K562 (cell line): ENCODE data around the gene AGAP3. TPM values are rescaled to one million over a fixed set of nuclear protein-coding genes. Genes with fewer than 3 reads are reported as not detected.

ENCODE experiments used
- ATAC-seq: fragments of 200-7000 bp; cut with Tn5 transposase; 3 replicates; pipeline ENCODE4 v1.9.1; 2020; ENCODE audit warnings: moderate library complexity
- BruUV-seq: library from RNA; stranded (reverse); fragments of 400-500 nt; replicated peaks from 2 replicates; lab custom pipeline; 2021; lab: Mats Ljungman, UMichigan
- CTCF ChIA-PET: fragments of 300-600 bp; formaldehyde crosslinking; extraction: SDS; loops from one replicate; lab custom pipeline; 2021; ENCODE audit warnings: low intra/inter-chr PET ratio; lab: Yijun Ruan, JAX
- POLR2A ChIA-PET: fragments of 300-600, 350-650 bp; sonication (Branson Sonifier 250); formaldehyde crosslinking; extraction: SDS; loops from one replicate; lab custom pipeline; 2021; ENCODE audit warnings: antibody characterized with exemption, inconsistent platforms; lab: Yijun Ruan, JAX
- DNase-seq, 4 experiments: peaks; one replicate each; pipeline versions ENCODE4 v3.0.0 to v3.0.0-alpha.2; 2011 to 2018; ENCODE audit warnings: low spot score in 3 of 4, mixed read lengths in 3 of 4; ENCODE audit errors: extremely low read depth in 1 of 4
- FAIRE-seq: peaks from 2 replicates; lab custom pipeline; 2011; peaks lifted over from hg19 to GRCh38; lab: Jason Lieb, UNC
- H2AFZ ChIP-seq: 2 replicates; pipeline ENCODE4 v1.6.0; 2011; ENCODE audit warnings: low read depth, low read length, control low read depth, inconsistent platforms
- H3K27ac ChIP-seq: fragments of 200-600 bp; 3 replicates; pipeline ENCODE4 v1.8.0; 2011; ENCODE audit warnings: low read depth, mild to moderate bottlenecking, control low read depth, inconsistent platforms, low read length, moderate library complexity, mixed read lengths; ENCODE audit errors: extremely low read depth
- H3K27me3 ChIP-seq, 2 experiments: fragments of 300-600 bp in 1 of 2; 2 replicates in 1 of 2; 3 replicates in 1 of 2; pipeline versions ENCODE4 v1.6.0 to v1.8.0; 2011; ENCODE audit warnings: inconsistent platforms in 2 of 2, low read length in 2 of 2, mild to moderate bottlenecking in 1 of 2, mixed read lengths in 1 of 2, moderate library complexity in 1 of 2; ENCODE audit not compliant: control insufficient read depth in 2 of 2, insufficient read depth in 2 of 2
- H3K36me3 ChIP-seq: fragments of 300-600 bp; 3 replicates; pipeline ENCODE4 v1.8.0; 2011; ENCODE audit warnings: mild to moderate bottlenecking, low read length, inconsistent platforms; ENCODE audit not compliant: control insufficient read depth, insufficient read depth
- H3K4me1 ChIP-seq, 2 experiments: fragments of 200-600 bp in 1 of 2; replicated peaks in 1 of 2; 2 replicates in 1 of 2; 3 replicates in 1 of 2; pipeline versions ENCODE4 v1.5.1 to v1.8.0; 2011; ENCODE audit warnings: inconsistent platforms in 2 of 2, low read length in 2 of 2, mild to moderate bottlenecking in 1 of 2, mixed read lengths in 1 of 2, moderate library complexity in 1 of 2; ENCODE audit not compliant: control insufficient read depth in 2 of 2, insufficient read depth in 2 of 2
- H3K4me2 ChIP-seq: 2 replicates; pipeline ENCODE4 v1.6.1; 2011; ENCODE audit warnings: low read length, control low read depth, inconsistent platforms, mixed read lengths; ENCODE audit not compliant: insufficient read depth
- H3K4me3 ChIP-seq: fragments of 200-600 bp; sonication (generic), shearing (Covaris generic); 2 replicates; pipeline ENCODE4 v1.5.1; 2016; ENCODE audit warnings: control low read depth, inconsistent platforms
- H3K79me2 ChIP-seq: fragments of 200-600 bp; 3 replicates; pipeline ENCODE4 v1.8.0; 2011; ENCODE audit warnings: low read length, inconsistent platforms; ENCODE audit not compliant: control insufficient read depth, insufficient read depth
- H3K9ac ChIP-seq, 2 experiments: 2 replicates each; pipeline versions ENCODE4 v1.6.0 to v1.6.1; 2011; ENCODE audit warnings: low read depth in 2 of 2, low read length in 2 of 2, control low read depth in 1 of 2, inconsistent platforms in 1 of 2, mild to moderate bottlenecking in 1 of 2, mixed read lengths in 1 of 2; ENCODE audit not compliant: insufficient read depth in 1 of 2
- H3K9me1 ChIP-seq: one replicate; pipeline ENCODE4 v1.6.0; 2011; ENCODE audit warnings: inconsistent platforms, mild to moderate bottlenecking, low read length, moderate library complexity; ENCODE audit not compliant: control insufficient read depth, insufficient read depth
- H3K9me3 ChIP-seq: replicated peaks from 2 replicates; pipeline ENCODE4 v1.5.1; 2011; ENCODE audit warnings: low read depth, low read length, inconsistent platforms; ENCODE audit not compliant: control insufficient read depth, insufficient read depth
- H4K20me1 ChIP-seq: replicated peaks from 2 replicates; pipeline ENCODE4 v1.6.1; 2011; ENCODE audit warnings: low read length, inconsistent platforms, mixed read lengths; ENCODE audit not compliant: control insufficient read depth, insufficient read depth
- ASH1L ChIP-seq: fragments of 450-650 bp; IDR thresholded peaks from 2 replicates; pipeline ENCODE4 v1.6.1; 2018; ENCODE audit warnings: borderline replicate concordance, mild to moderate bottlenecking, low read depth; ENCODE audit not compliant: partially characterized antibody
- CBFA2T2 ChIP-seq: fragments of 450-650 bp; conservative IDR thresholded peaks from 2 replicates; pipeline ENCODE4 v1.6.1; 2017; ENCODE audit warnings: mild to moderate bottlenecking
- CHAMP1 ChIP-seq: fragments of 450-650 bp; IDR thresholded peaks from 2 replicates; pipeline ENCODE4 v1.6.1; 2016; ENCODE audit warnings: mild to moderate bottlenecking
- DNMT1 ChIP-seq: fragments of 450-650 bp; IDR thresholded peaks from 2 replicates; pipeline ENCODE4 v1.6.1; 2016; ENCODE audit warnings: antibody characterized with exemption, mild to moderate bottlenecking
- GTF2B ChIP-seq: IDR thresholded peaks from 2 replicates; pipeline ENCODE4 v1.6.1; 2011; ENCODE audit not compliant: insufficient read length; ENCODE audit errors: extremely low read depth
- HMGN3 ChIP-seq: IDR thresholded peaks from 2 replicates; pipeline ENCODE4 v1.6.1; 2011; ENCODE audit warnings: borderline replicate concordance, low read depth, mild to moderate bottlenecking, mixed read lengths, low read length; ENCODE audit not compliant: insufficient read length; ENCODE audit errors: extremely low read depth
- HNRNPUL1 ChIP-seq: fragments of 200-400 bp; formaldehyde crosslinking; IDR thresholded peaks from 2 replicates; pipeline ENCODE4 v1.6.1; 2017; ENCODE audit warnings: low read length
- KDM1A ChIP-seq, 2 experiments: fragments of 450-650 bp; IDR thresholded peaks; 2 replicates each; pipeline ENCODE4 v1.6.1; 2016; ENCODE audit warnings: mild to moderate bottlenecking in 2 of 2
- MAFK ChIP-seq: IDR thresholded peaks from 2 replicates; pipeline ENCODE4 v1.6.1; 2011; ENCODE audit warnings: low read length, improper control_type of control experiment
- PHF21A ChIP-seq: fragments of 450-650 bp; IDR thresholded peaks from 2 replicates; pipeline ENCODE4 v1.6.1; 2017; ENCODE audit warnings: low read depth, borderline replicate concordance
- RBM34 ChIP-seq: fragments of 200-400 bp; formaldehyde crosslinking; IDR thresholded peaks from 2 replicates; pipeline ENCODE4 v1.6.1; 2018; ENCODE audit warnings: low read length, borderline replicate concordance; ENCODE audit not compliant: insufficient read depth
- SMARCA4 ChIP-seq: fragments of 450-650 bp; IDR thresholded peaks from 2 replicates; pipeline ENCODE4 v1.6.1; 2016
- ZBTB9 ChIP-seq: fragments of 450-650 bp; formaldehyde crosslinking; IDR thresholded peaks from 2 replicates; pipeline ENCODE4 v1.4.0; 2020; ENCODE audit warnings: mild to moderate bottlenecking, moderate library complexity
- ZNF217 ChIP-seq: sonication (generic); formaldehyde crosslinking; IDR thresholded peaks from 2 replicates; pipeline ENCODE4 v1.8.0; 2022; ENCODE audit warnings: mild to moderate bottlenecking, missing genetic modification reagents
- ZNF41 ChIP-seq: fragments of 250-450 bp; sonication (Bioruptor Pico); conservative IDR thresholded peaks from 2 replicates; pipeline ENCODE4 v1.4.0; 2020; ENCODE audit warnings: mild to moderate bottlenecking
- ZNF57 ChIP-seq: fragments of 450-650 bp; formaldehyde crosslinking; IDR thresholded peaks from 2 replicates; pipeline ENCODE4 v1.4.0; 2020; ENCODE audit warnings: mild to moderate bottlenecking, moderate library complexity
- ZNF644 ChIP-seq: fragments of 200-800 bp; sonication (Bioruptor generic); IDR thresholded peaks from 2 replicates; pipeline ENCODE4 v1.6.1; 2016; ENCODE audit warnings: low read depth, missing genetic modification characterization, missing compliant biosample characterization
- WGBS: fragments of 100-300 bp; shearing (Covaris generic); methylation state at CpG from one replicate; pipeline ENCODE4 v1.1.6; 2016; ENCODE audit warnings: low coverage, mixed read lengths; ENCODE audit not compliant: insufficient coverage; ENCODE audit errors: missing lambda C conversion rate; 5-methylcytosine and 5-hydroxymethylcytosine counted together
- in situ Hi-C: fragments of 300-500 bp; cut with MboI; formaldehyde crosslinking; loops from 4 replicates; pipeline ENCODE4 v1.15.0; 2018; ENCODE audit warnings: inconsistent platforms, mixed read lengths
- intact Hi-C: fragments of 100-400 bp; cut with micrococcal nuclease; formaldehyde crosslinking; loops from 2 replicates; pipeline ENCODE4 v1.14.2; 2022
- polyA plus RNA-seq, 8 experiments: library from polyadenylated mRNA; depleted of rRNA in 4 of 8; stranded (reverse) in 5 of 8; unstranded in 3 of 8; fragments of >200 nt; fragmentation: Nextera tagmentation in 2 of 8; fragmentation: Illumina TruSeq in 1 of 8; extraction: Ambion mirVana in 2 of 8; extraction: Trizol in 1 of 8; gene quantifications; 2 replicates each; pipeline versions ENCODE4 v1.2.1 to v1.2.3, GENCODE V29; 2011 to 2014; ENCODE audit warnings: inconsistent platforms in 1 of 8, missing spikeins in 1 of 8
- total RNA-seq, 7 experiments: library from RNA; depleted of rRNA in 6 of 7; stranded (reverse); fragments of >200 nt in 6 of 7; fragmentation: Illumina TruSeq in 2 of 7; extraction: Trizol in 2 of 7; gene quantifications; 2 replicates each; pipeline versions ENCODE4 v1.2.1 to v1.2.3, GENCODE V29; 2011 to 2021; ENCODE audit warnings: low replicate concordance in 1 of 7

Gene AGAP3
- total and polyA plus RNA-seq, 9 of the 15 experiments (the other 6 are each of a cell fraction or from before 2014, with no cell fraction given) = 3.4 to 208 (median 62.2) TPM

- no peaks in the 10 kb centered on the region for H3K9me3 ChIP-seq
- ChIA-PET CTCF (interaction anchor here (0.5 kb wide), 1 partner anchor 86 kb away, joined by 3 read pairs; no protein-coding TSS in a partner anchor), POLR2A (interaction anchor here (0.6 to 2.0 kb wide), 5 partner anchors 9 to 322 kb away, joined by 3 to 5 read pairs (median 3); no protein-coding TSS in a partner anchor)
- TF ChIP-seq MAFK (no peak), ZBTB9 (CRISPR knock-in tag) (no peak), RBM34 (no peak), GTF2B (no peak), ASH1L (no peak), ZNF217 (CRISPR knock-in tag) (no peak), SMARCA4 (no peak), HMGN3 (no peak), CHAMP1 (no peak), HNRNPUL1 (no peak), ZNF57 (CRISPR knock-in tag) (no peak), CBFA2T2 (no peak), PHF21A (no peak), DNMT1 (no peak), KDM1A (IDR thresholded peaks at IDR 0.05) (no peak), ZNF41 (no peak), ZNF644 (tag) (no peak)
- BruUV-seq = no TSS peak
- DNase-seq (no peak), FAIRE-seq (no peak), ATAC-seq (no peak)
- WGBS = 92% methylated on average over 9 of the region's 9 CpGs
- H3K9ac ChIP-seq = 0 out of 4 replicates have a peak overlapping the region, but pooled peaks of 1 of the 2 experiments have one; percentile 20
- H3K9me1 ChIP-seq = peaks cover 5% of the 10 kb centered on the region
- H2AFZ ChIP-seq = no peak overlapping the region
- peaks cover 0 to 21% of the 10 kb centered on the region in 2 experiments; a peak in 1 of 5 replicates for H3K4me1 ChIP-seq
- intact Hi-C loops (no loop called here), in situ Hi-C loops (no loop called here)
- no peak overlapping the region for H3K4me3 ChIP-seq
- no peak overlapping the region for H3K27ac ChIP-seq
- H3K4me2 ChIP-seq = no peak overlapping the region
- H3K79me2 ChIP-seq = no peaks in the 10 kb centered on the region; the same call in 2 of the 3 replicates
- no peaks in the 10 kb centered on the region; a peak in 1 of 5 replicates for H3K27me3 ChIP-seq
- peaks cover 4% of the 10 kb centered on the region for H4K20me1 ChIP-seq
- H3K36me3 ChIP-seq = peaks cover 95% of the 10 kb centered on the region
Measured at GRCh38 chr7:151129960-151130591, 43.8 kb downstream of the AGAP3 start.
